Mesenchymal stem cell (in vitro differentiated cells and primary cell): ENCODE results near the gene PCNX4.

Source experiments
- DNase-seq: peaks from one replicate; pipeline ENCODE4 v3.0.0-alpha.2; 2013
- H2AFZ ChIP-seq: one replicate; pipeline ENCODE4 v1.6.1; 2013; ENCODE audit warnings: low read depth, mild to moderate bottlenecking, control low read depth, inconsistent platforms, low read length, moderate library complexity
- H2AK5ac ChIP-seq: 2 replicates; pipeline ENCODE4 v1.6.1; 2013; ENCODE audit warnings: low read length, moderate library complexity, mild to moderate bottlenecking, inconsistent platforms; ENCODE audit not compliant: severe bottlenecking
- H2BK120ac ChIP-seq: one replicate; pipeline ENCODE4 v1.6.1; 2013; ENCODE audit warnings: low read depth, mild to moderate bottlenecking, inconsistent platforms, low read length, moderate library complexity
- H2BK12ac ChIP-seq, 2 experiments: one replicate each; pipeline ENCODE4 v1.6.1; 2013; ENCODE audit warnings: inconsistent platforms in 2 of 2, low read length in 2 of 2, mild to moderate bottlenecking in 2 of 2, moderate library complexity in 2 of 2, control low read depth in 1 of 2
- H2BK15ac ChIP-seq: one replicate; pipeline ENCODE4 v1.6.1; 2013; ENCODE audit warnings: mild to moderate bottlenecking, low read depth, inconsistent platforms; ENCODE audit not compliant: poor library complexity, severe bottlenecking
- H2BK5ac ChIP-seq: 2 replicates; pipeline ENCODE4 v1.6.1; 2013; ENCODE audit warnings: low read depth, mild to moderate bottlenecking, low read length, control low read depth, inconsistent platforms; ENCODE audit not compliant: poor library complexity, severe bottlenecking
- H3K14ac ChIP-seq, 2 experiments: one replicate each; pipeline ENCODE4 v1.6.1; 2013; ENCODE audit warnings: inconsistent platforms in 2 of 2, low read length in 2 of 2, control low read depth in 1 of 2, mild to moderate bottlenecking in 1 of 2, moderate library complexity in 1 of 2
- H3K18ac ChIP-seq, 2 experiments: one replicate each; pipeline ENCODE4 v1.6.1; 2013; ENCODE audit warnings: inconsistent platforms in 2 of 2, low read length in 2 of 2, control low read depth in 1 of 2, low read depth in 1 of 2, mild to moderate bottlenecking in 1 of 2
- H3K23ac ChIP-seq, 2 experiments: one replicate each; pipeline ENCODE4 v1.6.1; 2013; ENCODE audit warnings: inconsistent platforms in 2 of 2, low read length in 2 of 2, mild to moderate bottlenecking in 2 of 2, moderate library complexity in 2 of 2, control low read depth in 1 of 2
- H3K27ac ChIP-seq: 2 replicates; pipeline ENCODE4 v1.5.1; 2013; ENCODE audit warnings: mild to moderate bottlenecking, moderate library complexity, low read length, control low read depth, inconsistent platforms; ENCODE audit not compliant: poor library complexity, severe bottlenecking
- H3K27me3 ChIP-seq, 2 experiments: 2 replicates each; pipeline versions ENCODE4 v1.6.1 to v1.7.0; 2013; ENCODE audit warnings: low read length in 2 of 2, mild to moderate bottlenecking in 2 of 2, moderate library complexity in 2 of 2, control low read depth in 1 of 2, inconsistent platforms in 1 of 2; ENCODE audit not compliant: control insufficient read depth in 1 of 2, insufficient read depth in 1 of 2
- H3K36me3 ChIP-seq, 2 experiments: 2 replicates each; pipeline versions ENCODE4 v1.6.1 to v1.7.0; 2013; ENCODE audit warnings: low read length in 2 of 2, control low read depth in 1 of 2, inconsistent platforms in 1 of 2, low read depth in 1 of 2, mild to moderate bottlenecking in 1 of 2; ENCODE audit not compliant: insufficient read depth in 2 of 2, control insufficient read depth in 1 of 2
- H3K4ac ChIP-seq, 2 experiments: one replicate each; pipeline ENCODE4 v1.6.1; 2013; ENCODE audit warnings: inconsistent platforms in 2 of 2, low read length in 2 of 2, mild to moderate bottlenecking in 2 of 2, moderate library complexity in 2 of 2, control low read depth in 1 of 2, low read depth in 1 of 2
- H3K4me1 ChIP-seq: 2 replicates; pipeline ENCODE4 v1.6.1; 2013; ENCODE audit warnings: low read depth, low read length, control low read depth; ENCODE audit not compliant: control insufficient read depth, insufficient read depth
- H3K4me2 ChIP-seq: 2 replicates; pipeline ENCODE4 v1.6.1; 2013; ENCODE audit warnings: low read length, mild to moderate bottlenecking, inconsistent platforms; ENCODE audit not compliant: poor library complexity, severe bottlenecking
- H3K4me3 ChIP-seq, 2 experiments: 2 replicates each; pipeline versions ENCODE4 v1.5.1 to v1.7.0; 2013; ENCODE audit warnings: low read length in 2 of 2, mild to moderate bottlenecking in 2 of 2, control low read depth in 1 of 2, low read depth in 1 of 2; ENCODE audit not compliant: insufficient read depth in 1 of 2
- H3K79me1 ChIP-seq: replicated peaks from 2 replicates; pipeline ENCODE4 v1.6.1; 2013; ENCODE audit warnings: mild to moderate bottlenecking, control low read depth, low read length, inconsistent platforms; ENCODE audit not compliant: poor library complexity, severe bottlenecking
- H3K9ac ChIP-seq: 2 replicates; pipeline ENCODE4 v1.7.0; 2013; ENCODE audit warnings: mild to moderate bottlenecking, low read length, moderate library complexity
- H3K9me3 ChIP-seq: 2 replicates; pipeline ENCODE4 v1.7.0; 2013; ENCODE audit warnings: mild to moderate bottlenecking, low read length; ENCODE audit not compliant: control insufficient read depth
- H4K8ac ChIP-seq: one replicate; pipeline ENCODE4 v1.6.1; 2013; ENCODE audit warnings: inconsistent platforms, mild to moderate bottlenecking, low read length, moderate library complexity
- H4K91ac ChIP-seq: one replicate; pipeline ENCODE4 v1.6.1; 2013; ENCODE audit warnings: mild to moderate bottlenecking, low read length, inconsistent platforms
- WGBS: methylation state at CpG from one replicate; pipeline ENCODE4 v1.1.7; 2013; ENCODE audit warnings: mixed read lengths; 5-methylcytosine and 5-hydroxymethylcytosine counted together

PCNX4 gene

GRCh38 chr14:60210703-60211102, 119.0 kb downstream of the PCNX4 start:
- Histone ChIP-seq H3K9me3 (peaks cover 5% of the 10 kb centered on the region), H3K4me3 (no peak overlapping the region), H3K23ac (no peak overlapping the region), H3K4me2 (no peak overlapping the region), H3K79me1 (no peaks in the 10 kb centered on the region), H4K8ac (no peak overlapping the region), H3K4me1 (no peaks in the 10 kb centered on the region), H4K91ac (no peak overlapping the region), H3K14ac (no peak overlapping the region), H3K9ac (no peak overlapping the region), H2BK5ac (no peak overlapping the region), H3K18ac (no peak overlapping the region), H2AFZ (no peak overlapping the region), H2AK5ac (no peak overlapping the region), H3K4ac (no peak overlapping the region), H3K27me3 (peaks cover 4 to 17% of the 10 kb centered on the region in 2 experiments), H3K27ac (no peak overlapping the region), H3K36me3 (no peaks in the 10 kb centered on the region), H2BK120ac (peak overlapping the region; percentile 5), H2BK12ac (no peak overlapping the region), H2BK15ac (no peak overlapping the region)
- no CpG with 5 or more reads among the region's 1 CpG for WGBS
- no peak for DNase-seq

GRCh38 chr14:60211153-60211552, 119.4 kb downstream of the PCNX4 start:
- Histone ChIP-seq H2BK15ac (no peak overlapping the region), H3K27ac (no peak overlapping the region), H2AFZ (no peak overlapping the region), H3K14ac (no peak overlapping the region), H2BK12ac (no peak overlapping the region), H3K4me3 (no peak overlapping the region), H3K79me1 (no peaks in the 10 kb centered on the region), H2BK5ac (no peak overlapping the region), H3K23ac (no peak overlapping the region), H3K36me3 (no peaks in the 10 kb centered on the region), H2BK120ac (no peak overlapping the region), H3K4me2 (no peak overlapping the region), H3K4ac (no peak overlapping the region), H3K9me3 (peaks cover 5% of the 10 kb centered on the region), H4K91ac (no peak overlapping the region), H3K18ac (no peak overlapping the region), H2AK5ac (no peak overlapping the region), H3K4me1 (no peaks in the 10 kb centered on the region), H4K8ac (no peak overlapping the region), H3K9ac (no peak overlapping the region), H3K27me3 (peaks cover 4 to 17% of the 10 kb centered on the region in 2 experiments)
- DNase-seq = no peak
- WGBS = 85% methylated on average over 3 of the region's 3 CpGs

- no peak overlapping the region for H3K18ac ChIP-seq
- peaks cover 0 to 10% of the 10 kb centered on the region in 2 experiments for H3K27me3 ChIP-seq
- H3K4me3 ChIP-seq = no peak overlapping the region
- no peak overlapping the region for H3K14ac ChIP-seq
- 70% methylated on average over 5 of the region's 5 CpGs for WGBS
- no peak overlapping the region for H3K4ac ChIP-seq
- H3K4me2 ChIP-seq = no peak overlapping the region
- H3K36me3 ChIP-seq = no peaks in the 10 kb centered on the region
- no peak overlapping the region for H4K8ac ChIP-seq
- H2BK12ac ChIP-seq = no peak overlapping the region
- no peak overlapping the region for H3K23ac ChIP-seq
- no peak overlapping the region for H2AK5ac ChIP-seq
- H3K9ac ChIP-seq = no peak overlapping the region
- peaks cover 5% of the 10 kb centered on the region for H3K9me3 ChIP-seq
- no peaks in the 10 kb centered on the region for H3K4me1 ChIP-seq
- no peak overlapping the region for H2BK15ac ChIP-seq
- H3K27ac ChIP-seq = no peak overlapping the region
- H4K91ac ChIP-seq = no peak overlapping the region
- H3K79me1 ChIP-seq = no peaks in the 10 kb centered on the region
- DNase-seq = no peak
- no peak overlapping the region for H2AFZ ChIP-seq
- H2BK120ac ChIP-seq = no peak overlapping the region
- no peak overlapping the region for H2BK5ac ChIP-seq
These were observed 121.0 kb downstream of the PCNX4 start for GRCh38 chr14:60212503-60213371.

GRCh38 chr14:60214003-60214402, 122.3 kb downstream of the PCNX4 start:
- Histone ChIP-seq H4K91ac (no peak overlapping the region), H3K27ac (no peak overlapping the region), H3K9me3 (peaks cover 5% of the 10 kb centered on the region), H4K8ac (no peak overlapping the region), H3K4me1 (no peaks in the 10 kb centered on the region), H3K14ac (no peak overlapping the region), H2BK15ac (no peak overlapping the region), H2AK5ac (no peak overlapping the region), H3K4me3 (no peak overlapping the region), H2BK5ac (no peak overlapping the region), H3K79me1 (no peaks in the 10 kb centered on the region), H3K4me2 (no peak overlapping the region), H2BK12ac (no peak overlapping the region), H3K36me3 (no peaks in the 10 kb centered on the region), H3K18ac (no peak overlapping the region), H3K4ac (no peak overlapping the region), H3K23ac (no peak overlapping the region), H3K27me3 (peaks cover 0 to 8% of the 10 kb centered on the region in 2 experiments), H2BK120ac (no peak overlapping the region), H3K9ac (no peak overlapping the region), H2AFZ (no peak overlapping the region)
- DNase-seq = no peak
- 82% methylated on average over 3 of the region's 3 CpGs for WGBS
